Measurements from ENCODE around the gene CDS2. TPM values are rescaled to one million over a fixed set of nuclear protein-coding genes. Genes with fewer than 3 reads are reported as not detected.

CDS2 gene
- total RNA-seq, 6 experiments from 2014 or later = 13.7 to 42.3 (median 31.6) TPM

- WGBS (ENCODE audit: insufficient coverage, low coverage, low lambda C conversion rate, missing lambda C conversion rate) = no CpG with 5 or more reads among the region's 2 CpGs
- ATAC-seq = no peak
- Histone ChIP-seq H3K4me1 (peaks cover 0 to 46% (median 9%) of the 10 kb centered on the region in 4 donors), H3K9me3 (no peaks in the 10 kb centered on the region), H3K36me3 (no peaks in the 10 kb centered on the region), H3K4me3 (no peak overlapping the region), H3K27ac (no peak overlapping the region), H3K27me3 (no peaks in the 10 kb centered on the region)
- intact Hi-C loops (cut with DNase I) = no loop called here
- TF ChIP-seq CTCF (IDR thresholded peaks at IDR 0.05) (no peak), POLR2A (IDR thresholded peaks at IDR 0.05) (no peak)
- no peak for DNase-seq
These were observed 86.2 kb downstream of the CDS2 start for GRCh38 chr20:5212907-5213487.

DNA sequence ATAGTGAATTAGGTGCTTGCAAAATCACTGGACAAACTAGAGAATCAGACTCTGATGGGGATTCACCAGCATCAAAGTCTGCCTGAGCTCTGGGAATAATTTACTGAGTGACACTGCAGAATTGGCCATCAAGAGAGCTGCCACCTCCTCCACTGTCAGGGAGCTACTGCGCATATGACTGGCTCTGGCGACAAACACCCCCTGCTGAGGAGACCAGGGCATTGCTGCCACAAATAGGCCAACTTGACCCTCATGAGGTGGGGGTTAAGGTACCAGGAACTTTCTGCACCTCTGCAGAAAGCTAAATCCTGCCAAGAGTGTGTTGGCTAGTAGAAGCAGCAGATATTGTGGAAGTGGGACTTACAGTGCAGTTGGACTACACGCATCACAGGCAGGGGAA lies 88.0 kb downstream of the CDS2 start:
- Histone ChIP-seq H3K4me1 (peaks cover 0 to 38% (median 7%) of the 10 kb centered on the region in 4 donors), H3K9me3 (no peaks in the 10 kb centered on the region), H3K27me3 (no peaks in the 10 kb centered on the region), H3K36me3 (no peaks in the 10 kb centered on the region), H3K4me3 (no peak overlapping the region), H3K27ac (no peak overlapping the region)
- intact Hi-C loops (cut with DNase I) = no loop called here
- ATAC-seq = peak in 3 of 4 donors; percentile 22 to 43 (median 24)
- DNase-seq = no peak
- WGBS (ENCODE audit: insufficient coverage, low coverage, low lambda C conversion rate, missing lambda C conversion rate) = 38% methylated on average over 2 of the region's 3 CpGs
- no peak for TF ChIP-seq POLR2A (IDR thresholded peaks at IDR 0.05)
- TF ChIP-seq CTCF (IDR thresholded peaks at IDR 0.05) = peak in 2 of 4 donors; percentile 5 to 17

- no peak for TF ChIP-seq POLR2A (IDR thresholded peaks at IDR 0.05)
- no peak for TF ChIP-seq CTCF (IDR thresholded peaks at IDR 0.05)
These were observed 89.0 kb downstream of the CDS2 start for GRCh38 chr20:5215672-5216304.

DNA sequence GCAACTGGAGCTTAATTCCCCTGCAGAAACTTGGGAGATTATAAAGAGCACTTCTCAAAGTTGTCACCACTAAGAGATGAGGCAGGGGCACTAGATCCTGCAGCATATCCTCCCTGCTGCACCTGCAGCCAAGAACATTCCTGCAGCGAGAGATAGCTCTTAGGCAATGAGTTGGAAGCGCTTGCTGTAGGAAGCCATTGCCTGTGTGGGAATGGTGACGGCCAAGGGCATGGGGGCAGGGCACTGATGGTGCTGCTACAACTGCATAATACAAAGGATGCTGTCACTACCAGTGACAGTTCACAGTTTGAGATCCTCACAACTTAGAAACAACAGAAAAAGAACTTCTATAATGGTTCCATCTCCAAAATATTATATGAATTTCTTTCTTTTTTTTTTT lies 89.9 kb downstream of the CDS2 start:
- WGBS (ENCODE audit: insufficient coverage, low coverage, low lambda C conversion rate, missing lambda C conversion rate) = 16% methylated on average over 3 of the region's 3 CpGs

More at GRCh38 chr20:5215672-5216304, 89.0 kb downstream of the CDS2 start:
- intact Hi-C loops (cut with DNase I) = no loop called here
- ATAC-seq (peak; percentile 17 to 40 (median 32)), DNase-seq (no peak)
- 32% methylated on average over 4 of the region's 4 CpGs for WGBS (ENCODE audit: insufficient coverage, low coverage, low lambda C conversion rate, missing lambda C conversion rate)
- no peak overlapping the region for H3K4me3 ChIP-seq
- H3K27ac ChIP-seq = peak overlapping the region in 1 of 3 donors; percentile 12
- H3K4me1 ChIP-seq = peaks cover 0 to 38% (median 7%) of the 10 kb centered on the region in 4 donors
- no peaks in the 10 kb centered on the region for H3K27me3 ChIP-seq
- H3K9me3 ChIP-seq = no peaks in the 10 kb centered on the region
- no peaks in the 10 kb centered on the region for H3K36me3 ChIP-seq

More for the DNA sequence above, 89.9 kb downstream of the CDS2 start:
- H3K27ac ChIP-seq = peak overlapping the region in 1 of 3 donors; percentile 12
- TF ChIP-seq POLR2A (IDR thresholded peaks at IDR 0.05) (no peak), CTCF (IDR thresholded peaks at IDR 0.05) (no peak)
- H3K4me1 ChIP-seq = peaks cover 0 to 30% (median 5%) of the 10 kb centered on the region in 4 donors
- peak in 2 of 3 donors; percentile 64 to 82 for DNase-seq
- no peaks in the 10 kb centered on the region for H3K36me3 ChIP-seq
- H3K9me3 ChIP-seq = no peaks in the 10 kb centered on the region
- peak; percentile 16 to 70 (median 51) for ATAC-seq
- no peak overlapping the region for H3K4me3 ChIP-seq
- H3K27me3 ChIP-seq = no peaks in the 10 kb centered on the region
- intact Hi-C loops (cut with DNase I) = no loop called here
